HCT116 (cell line): ENCODE results near the gene STK11. TPM values are rescaled to one million over a fixed set of nuclear protein-coding genes. Genes with fewer than 3 reads are reported as not detected.

Experiments used
- ATAC-seq: fragments of 200-7000 bp; cut with Tn5 transposase; 2 replicates; pipeline ENCODE4 v1.9.1; 2020; ENCODE audit warnings: mild to moderate bottlenecking, moderate library complexity
- BruUV-seq: library from RNA; stranded (reverse); fragments of 400-500 nt; replicated peaks from 2 replicates; lab custom pipeline; 2021; lab: Mats Ljungman, UMichigan
- CTCF ChIA-PET: fragments of 300-600 bp; sonication (Branson Sonifier 250); formaldehyde crosslinking; loops from one replicate; lab custom pipeline; 2021; ENCODE audit warnings: antibody characterized with exemption; lab: Charles Lee
- POLR2A ChIA-PET: fragments of 300-600, 350-600 bp; sonication (Branson Sonifier 250); formaldehyde crosslinking; loops from one replicate; lab custom pipeline; 2021; ENCODE audit warnings: antibody characterized with exemption; lab: Charles Lee
- RAD21 ChIA-PET, 2 experiments: fragments of 300-600 bp; sonication (Branson Sonifier 250); formaldehyde crosslinking; loops; one replicate each; lab custom pipeline; 2023; ENCODE audit warnings: low total read pairs in 2 of 2; ENCODE audit not compliant: uncharacterized antibody in 2 of 2, unreplicated experiment in 2 of 2, low non-redundant PET in 1 of 2; lab: Charles Lee
- DNase-seq: peaks from one replicate; pipeline ENCODE4 v3.0.0-alpha.2; 2010; ENCODE audit warnings: low read depth, low spot score
- H2AFZ ChIP-seq: fragments of 200-600 bp; shearing (Covaris generic), sonication (generic); 2 replicates; pipeline ENCODE4 v1.6.1; 2017; ENCODE audit warnings: low read depth, mixed run types, mixed read lengths, antibody characterized with exemption, low read length; ENCODE audit not compliant: poor library complexity, severe bottlenecking
- H3K27ac ChIP-seq: 2 replicates; pipeline ENCODE4 v1.5.1; 2012; ENCODE audit warnings: low read depth, low read length
- H3K27me3 ChIP-seq: fragments of 200-600 bp; sonication (generic); 2 replicates; pipeline ENCODE4 v1.6.1; 2016; ENCODE audit warnings: mixed run types, low read length, mixed read lengths; ENCODE audit not compliant: insufficient read depth
- H3K36me3 ChIP-seq, 2 experiments: fragments of 200-500 bp in 1 of 2; fragments of 200-600 bp in 1 of 2; sonication (Bioruptor generic) in 1 of 2; sonication (generic) in 1 of 2; 2 replicates each; pipeline versions ENCODE4 v1.5.1 to v1.6.1; 2014 to 2016; ENCODE audit warnings: low read length in 2 of 2, inconsistent platforms in 1 of 2, mixed read lengths in 1 of 2, mixed run types in 1 of 2; ENCODE audit not compliant: insufficient read depth in 2 of 2, control insufficient read depth in 1 of 2
- H3K4me1 ChIP-seq, 2 experiments: fragments of 200-600 bp in 1 of 2; sonication (generic) in 1 of 2; 2 replicates each; pipeline versions ENCODE4 v1.5.1 to v1.6.1; 2012 to 2017; ENCODE audit warnings: low read length in 2 of 2, inconsistent platforms in 1 of 2, mild to moderate bottlenecking in 1 of 2, mixed read lengths in 1 of 2, mixed run types in 1 of 2, moderate library complexity in 1 of 2; ENCODE audit not compliant: insufficient read depth in 2 of 2, control insufficient read depth in 1 of 2
- H3K4me2 ChIP-seq: fragments of 200-600 bp; sonication (generic); 2 replicates; pipeline ENCODE4 v1.6.1; 2017; ENCODE audit warnings: mixed run types, low read length, mixed read lengths
- H3K4me3 ChIP-seq, 2 experiments: fragments of 200-600 bp in 1 of 2; sonication (generic) in 1 of 2; replicated peaks in 1 of 2; 2 replicates each; pipeline ENCODE4 v1.5.1; 2011 to 2016; ENCODE audit warnings: low read length in 2 of 2, control low read depth in 1 of 2, low read depth in 1 of 2, mild to moderate bottlenecking in 1 of 2, mixed read lengths in 1 of 2, mixed run types in 1 of 2
- H3K79me2 ChIP-seq: fragments of 200-600 bp; sonication (generic); 2 replicates; pipeline ENCODE4 v1.6.1; 2017; ENCODE audit warnings: mild to moderate bottlenecking, mixed run types, low read length, moderate library complexity, mixed read lengths; ENCODE audit not compliant: insufficient read depth
- H3K9ac ChIP-seq: fragments of 200-600 bp; sonication (generic); 2 replicates; pipeline ENCODE4 v1.6.1; 2016; ENCODE audit warnings: low read length, mixed read lengths
- H3K9me2 ChIP-seq: fragments of 200-600 bp; sonication (generic), shearing (Covaris generic); 2 replicates; pipeline ENCODE4 v1.6.1; 2017; ENCODE audit warnings: mixed run types, mild to moderate bottlenecking, moderate library complexity; ENCODE audit not compliant: insufficient read depth
- H3K9me3 ChIP-seq, 2 experiments: fragments of 200-500 bp in 1 of 2; fragments of 200-600 bp in 1 of 2; sonication (Bioruptor generic) in 1 of 2; sonication (generic) in 1 of 2; 2 replicates each; pipeline ENCODE4 v1.6.1; 2014 to 2017; ENCODE audit warnings: low read length in 2 of 2, mixed read lengths in 2 of 2, inconsistent platforms in 1 of 2, low read depth in 1 of 2, mild to moderate bottlenecking in 1 of 2, mixed run types in 1 of 2, moderate library complexity in 1 of 2; ENCODE audit not compliant: control insufficient read depth in 1 of 2, insufficient read depth in 1 of 2
- H4K20me1 ChIP-seq: fragments of 200-600 bp; sonication (generic), shearing (Covaris generic); 2 replicates; pipeline ENCODE4 v1.6.1; 2017; ENCODE audit warnings: mixed run types, mild to moderate bottlenecking, moderate library complexity; ENCODE audit not compliant: insufficient read depth
- ATF3 ChIP-seq: IDR thresholded peaks from 2 replicates; pipeline ENCODE4 v1.6.1; 2012
- CBX3 ChIP-seq: IDR thresholded peaks from 2 replicates; pipeline ENCODE4 v1.6.1; 2012; ENCODE audit warnings: low read depth
- CEBPB ChIP-seq: IDR thresholded peaks from 2 replicates; pipeline ENCODE4 v1.6.1; 2012; ENCODE audit warnings: low read depth
- CTCF ChIP-seq, 3 experiments: fragments of 200-600 bp in 1 of 3; sonication (generic) in 1 of 3; IDR thresholded peaks in 2 of 3; conservative IDR thresholded peaks in 1 of 3; 2 replicates each; pipeline ENCODE4 v1.5.1; 2012 to 2017; ENCODE audit warnings: low read depth in 2 of 3, low read length in 2 of 3, antibody characterized with exemption in 1 of 3, borderline replicate concordance in 1 of 3, control low read depth in 1 of 3, mild to moderate bottlenecking in 1 of 3, mixed read lengths in 1 of 3, mixed run types in 1 of 3, moderate library complexity in 1 of 3; ENCODE audit not compliant: insufficient read depth in 1 of 3
- EGR1 ChIP-seq: IDR thresholded peaks from 2 replicates; pipeline ENCODE4 v1.6.1; 2012; ENCODE audit warnings: low read depth
- ELF1 ChIP-seq: IDR thresholded peaks from 2 replicates; pipeline ENCODE4 v1.6.1; 2012; ENCODE audit warnings: low read depth, borderline replicate concordance
- EZH2 ChIP-seq: fragments of 200-600 bp; sonication (generic); IDR thresholded peaks from 2 replicates; pipeline ENCODE4 v1.6.1; 2017; ENCODE audit warnings: antibody characterized with exemption, mixed run types
- EZH2phosphoT487 ChIP-seq: fragments of 200-600 bp; IDR thresholded peaks from 2 replicates; pipeline ENCODE4 v1.6.1; 2018; ENCODE audit warnings: antibody characterized with exemption, borderline replicate concordance
- JUND ChIP-seq: IDR thresholded peaks from 2 replicates; pipeline ENCODE4 v1.6.1; 2012
- MAX ChIP-seq: IDR thresholded peaks from 2 replicates; pipeline ENCODE4 v1.6.1; 2012
- POLR2A ChIP-seq: IDR thresholded peaks from 2 replicates; pipeline ENCODE4 v1.7.0; 2011; ENCODE audit warnings: borderline replicate concordance; ENCODE audit not compliant: insufficient read depth, insufficient read length; ENCODE audit errors: extremely low read depth
- RAD21 ChIP-seq: IDR thresholded peaks from 2 replicates; pipeline ENCODE4 v1.6.1; 2012; ENCODE audit warnings: low read depth, mild to moderate bottlenecking
- REST ChIP-seq: IDR thresholded peaks from 2 replicates; pipeline ENCODE4 v1.6.1; 2012; ENCODE audit warnings: low read depth
- SP1 ChIP-seq: IDR thresholded peaks from 2 replicates; pipeline ENCODE4 v1.6.1; 2012; ENCODE audit warnings: low read depth
- SRF ChIP-seq: IDR thresholded peaks from 2 replicates; pipeline ENCODE4 v1.6.1; 2012; ENCODE audit warnings: low read depth
- YY1 ChIP-seq: IDR thresholded peaks from 2 replicates; pipeline ENCODE4 v1.6.1; 2011; ENCODE audit warnings: low read length, low read depth, moderate library complexity, mild to moderate bottlenecking; ENCODE audit not compliant: insufficient replicate concordance; ENCODE audit errors: extremely low read depth
- ZBTB33 ChIP-seq: IDR thresholded peaks from 2 replicates; pipeline ENCODE4 v1.6.1; 2011; ENCODE audit warnings: mild to moderate bottlenecking, low read length, moderate library complexity; ENCODE audit not compliant: insufficient replicate concordance; ENCODE audit errors: extremely low read depth
- ZFX ChIP-seq: fragments of 450-650 bp; IDR thresholded peaks from 2 replicates; pipeline ENCODE4 v1.6.1; 2017
- ZNF274 ChIP-seq: fragments of 200-500 bp; sonication (Bioruptor generic); IDR thresholded peaks from 2 replicates; pipeline ENCODE4 v1.6.1; 2014; ENCODE audit warnings: mild to moderate bottlenecking, low read depth, low read length, inconsistent platforms
- intact Hi-C: fragments of 100-400 bp; cut with micrococcal nuclease; formaldehyde crosslinking; loops from 2 replicates; pipeline ENCODE4 v1.10.0; 2022
- total RNA-seq: library from RNA; stranded (reverse); gene quantifications from one replicate; pipeline ENCODE4 v1.2.1, GENCODE V29; 2021; ENCODE audit not compliant: unreplicated experiment

Gene STK11
- total RNA-seq, 1 experiment from 2014 or later: 86.9 TPM

- Histone ChIP-seq H3K4me1 (peaks cover 28 to 48% of the 10 kb centered on the region in 2 experiments), H3K79me2 (peaks cover 34% of the 10 kb centered on the region), H3K4me3 (peak within 1 kb of the TSS; percentile 83 to 96), H4K20me1 (no peaks in the 10 kb centered on the region), H3K4me2 (peak within 1 kb of the TSS; percentile 94), H3K9ac (peak within 1 kb of the TSS; percentile 99), H3K9me3 (no peaks in the 10 kb centered on the region), H2AFZ (no peak within 1 kb of the TSS), H3K36me3 (peaks cover 3 to 20% of the 10 kb centered on the region in 2 experiments; a peak in 3 of 4 replicates), H3K27ac (peak within 1 kb of the TSS; percentile 94), H3K9me2 (no peaks in the 10 kb centered on the region), H3K27me3 (no peaks in the 10 kb centered on the region)
- intact Hi-C loops: no loop called here
- ChIA-PET CTCF (interaction anchor here (1.0 kb wide), 1 partner anchor 17 kb away, joined by 3 read pairs; no protein-coding TSS in a partner anchor), RAD21 (interaction anchor here in 1 of 2 experiments (0.8 kb wide), 1 partner anchor 124 kb away, joined by 3 read pairs; no protein-coding TSS in a partner anchor), POLR2A (interaction anchor here (0.9 to 1.8 kb wide), 2 partner anchors 29 to 31 kb away, joined by 4 to 9 read pairs; partner anchors contain the start of gene CIRBP)
- no TSS peak for BruUV-seq
- peak; percentile 18 for ATAC-seq
- no peak for DNase-seq
- no peak for TF ChIP-seq ZBTB33
- TF ChIP-seq REST: no peak
- no peak for TF ChIP-seq RAD21
- TF ChIP-seq SP1: no peak
- 0 out of 2 replicates have a peak, but pooled peaks have one; percentile 27 for TF ChIP-seq ZFX
- TF ChIP-seq MAX: peak; percentile 25; the same call in 1 of the 2 replicates
- TF ChIP-seq ZNF274: no peak
- no peak for TF ChIP-seq ATF3
- TF ChIP-seq CEBPB: no peak
- TF ChIP-seq JUND: no peak
- TF ChIP-seq SRF: no peak
- no peak for TF ChIP-seq EZH2phosphoT487
- no peak for TF ChIP-seq CBX3
- TF ChIP-seq ELF1: no peak
- no peak for TF ChIP-seq POLR2A
- no peak for TF ChIP-seq EZH2
- 0 out of 2 replicates have a peak, but pooled peaks have one; percentile 29 for TF ChIP-seq EGR1
- TF ChIP-seq CTCF (IDR thresholded peaks at IDR 0.05 in 2 of 3, conservative IDR thresholded peaks at IDR 0.05 in 1 of 3; ENCODE audit: borderline replicate concordance in 1 of 3, insufficient read depth in 1 of 3, low read depth in 2 of 3, low read length in 2 of 3): no peak
- no peak for TF ChIP-seq YY1
These were observed 32.3 kb downstream of the STK11 start, which contains the start of gene CBARP for GRCh38 chr19:1237754-1238368. TSS of gene CBARP (minus strand) at chr19:1238005. CDS start at chr19:1236100, 1,905 bp downstream.
